ENCODE results near the gene HSP90AB1. TPM values are rescaled to one million over a fixed set of nuclear protein-coding genes. Genes with fewer than 3 reads are reported as not detected.

HSP90AB1 gene
- total and polyA plus RNA-seq, 2 of the 8 experiments (the other 6 are each of a cell fraction or from before 2014, with no cell fraction given) = 1,564 to 2,297 TPM

DNA sequence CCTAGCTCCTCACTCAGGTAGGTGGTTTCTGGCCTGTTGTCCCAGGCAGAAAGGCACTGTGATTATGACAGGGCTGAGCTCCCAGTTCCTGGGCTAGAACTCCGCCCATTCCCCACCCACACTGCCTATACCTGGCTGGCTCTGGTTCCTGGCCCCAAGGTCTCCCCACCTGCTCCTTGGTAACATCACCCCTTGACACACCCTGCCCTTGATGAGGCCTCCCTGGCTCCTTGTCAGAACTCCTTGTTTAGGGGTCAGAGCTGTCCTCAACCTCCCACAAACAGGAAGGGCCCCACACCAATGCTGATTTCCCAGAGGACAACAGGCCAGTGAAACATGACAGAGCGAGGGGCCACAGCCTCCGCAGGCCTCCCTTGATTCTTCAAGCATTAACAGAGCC is 45.7 kb upstream of the HSP90AB1 start (continued):
- TF ChIP-seq, protein P1, sequence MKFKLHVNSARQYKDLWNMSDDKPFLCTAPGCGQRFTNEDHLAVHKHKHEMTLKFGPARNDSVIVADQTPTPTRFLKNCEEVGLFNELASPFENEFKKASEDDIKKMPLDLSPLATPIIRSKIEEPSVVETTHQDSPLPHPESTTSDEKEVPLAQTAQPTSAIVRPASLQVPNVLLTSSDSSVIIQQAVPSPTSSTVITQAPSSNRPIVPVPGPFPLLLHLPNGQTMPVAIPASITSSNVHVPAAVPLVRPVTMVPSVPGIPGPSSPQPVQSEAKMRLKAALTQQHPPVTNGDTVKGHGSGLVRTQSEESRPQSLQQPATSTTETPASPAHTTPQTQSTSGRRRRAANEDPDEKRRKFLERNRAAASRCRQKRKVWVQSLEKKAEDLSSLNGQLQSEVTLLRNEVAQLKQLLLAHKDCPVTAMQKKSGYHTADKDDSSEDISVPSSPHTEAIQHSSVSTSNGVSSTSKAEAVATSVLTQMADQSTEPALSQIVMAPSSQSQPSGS (IDR thresholded peaks at IDR 0.05; ENCODE audit: low read length) = no peak
- no peak for TF ChIP-seq EGR1 (IDR thresholded peaks at IDR 0.05; ENCODE audit: borderline replicate concordance, low read depth, low read length)
- TF ChIP-seq, protein P2, sequence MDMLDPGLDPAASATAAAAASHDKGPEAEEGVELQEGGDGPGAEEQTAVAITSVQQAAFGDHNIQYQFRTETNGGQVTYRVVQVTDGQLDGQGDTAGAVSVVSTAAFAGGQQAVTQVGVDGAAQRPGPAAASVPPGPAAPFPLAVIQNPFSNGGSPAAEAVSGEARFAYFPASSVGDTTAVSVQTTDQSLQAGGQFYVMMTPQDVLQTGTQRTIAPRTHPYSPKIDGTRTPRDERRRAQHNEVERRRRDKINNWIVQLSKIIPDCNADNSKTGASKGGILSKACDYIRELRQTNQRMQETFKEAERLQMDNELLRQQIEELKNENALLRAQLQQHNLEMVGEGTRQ (IDR thresholded peaks at IDR 0.05; ENCODE audit: low read length) = no peak
- no peak for TF ChIP-seq ASH2L (IDR thresholded peaks at IDR 0.05; ENCODE audit: low read length)
- no peak for TF ChIP-seq TCF12 (IDR thresholded peaks at IDR 0.05; ENCODE audit: low read depth, low read length)
